ENCODE data around the gene BMAL2.

BMAL2 gene

GRCh38 chr12:27319409-27319808 lies 13.2 kb upstream of the BMAL2 start:
- DNase-seq (ENCODE audit: low read depth in 4 of 4, low spot score in 1 of 4): no peak

GRCh38 chr12:27319848-27320247 lies 12.8 kb upstream of the BMAL2 start:
- DNase-seq (ENCODE audit: low read depth in 4 of 4, low spot score in 1 of 4): no peak

- DNase-seq (ENCODE audit: low read depth in 4 of 4, low spot score in 1 of 4): no peak
Observed at GRCh38 chr12:27324530-27324929, 8.1 kb upstream of the BMAL2 start.

- no peak for DNase-seq (ENCODE audit: low read depth in 4 of 4, low spot score in 1 of 4)
Observed at GRCh38 chr12:27330846-27331245, 1.8 kb upstream of the BMAL2 start.

- peak in 1 of 4 experiments; percentile 11 for DNase-seq (ENCODE audit: low read depth in 4 of 4, low spot score in 1 of 4)
Observed at GRCh38 chr12:27331291-27331926, 1.2 kb upstream of the BMAL2 start.

- no peak for DNase-seq (ENCODE audit: low read depth in 4 of 4, low spot score in 1 of 4)
Observed at GRCh38 chr12:27331927-27332324, 710 bp upstream of the BMAL2 start.

- DNase-seq (ENCODE audit: low read depth in 4 of 4, low spot score in 1 of 4): no peak
Observed at GRCh38 chr12:27332407-27332713, 276 bp upstream of the BMAL2 start.

GRCh38 chr12:27333403-27334009 lies 870 bp downstream of the BMAL2 start:
- peak in 3 of 4 experiments; percentile 7 to 31 (median 28) for DNase-seq (ENCODE audit: low read depth in 4 of 4, low spot score in 1 of 4)

- no peak for DNase-seq (ENCODE audit: low read depth in 4 of 4, low spot score in 1 of 4)
Observed at GRCh38 chr12:27334042-27334720, 1.5 kb downstream of the BMAL2 start.

- DNase-seq (ENCODE audit: low read depth in 4 of 4, low spot score in 1 of 4): no peak
Observed at GRCh38 chr12:27334721-27335082, 2.1 kb downstream of the BMAL2 start.

- DNase-seq (ENCODE audit: low read depth in 4 of 4, low spot score in 1 of 4): no peak
Observed at GRCh38 chr12:27335364-27336281, 3.0 kb downstream of the BMAL2 start.

- DNase-seq (ENCODE audit: low read depth in 4 of 4, low spot score in 1 of 4): no peak
Observed at GRCh38 chr12:27336282-27336653, 3.6 kb downstream of the BMAL2 start.

GRCh38 chr12:27337376-27337775 lies 4.7 kb downstream of the BMAL2 start:
- no peak for DNase-seq (ENCODE audit: low read depth in 4 of 4, low spot score in 1 of 4)

- no peak for DNase-seq (ENCODE audit: low read depth in 4 of 4, low spot score in 1 of 4)
Observed at GRCh38 chr12:27338473-27338872, 5.8 kb downstream of the BMAL2 start.

- DNase-seq (ENCODE audit: low read depth in 4 of 4, low spot score in 1 of 4): no peak
Observed at GRCh38 chr12:27340971-27341370, 8.3 kb downstream of the BMAL2 start.

GRCh38 chr12:27342536-27342935 lies 9.9 kb downstream of the BMAL2 start:
- no peak for DNase-seq (ENCODE audit: low read depth in 4 of 4, low spot score in 1 of 4)

- no peak for DNase-seq (ENCODE audit: low read depth in 4 of 4, low spot score in 1 of 4)
Observed at GRCh38 chr12:27343255-27344000, 10.8 kb downstream of the BMAL2 start.

- no peak for DNase-seq (ENCODE audit: low read depth in 4 of 4, low spot score in 1 of 4)
Observed at GRCh38 chr12:27344246-27344645, 11.6 kb downstream of the BMAL2 start.

- DNase-seq (ENCODE audit: low read depth in 4 of 4, low spot score in 1 of 4): no peak
Observed at GRCh38 chr12:27344760-27345159, 12.1 kb downstream of the BMAL2 start.

- no peak for DNase-seq (ENCODE audit: low read depth in 4 of 4, low spot score in 1 of 4)
Observed at GRCh38 chr12:27345376-27345775, 12.7 kb downstream of the BMAL2 start.

GRCh38 chr12:27347779-27348178 lies 15.1 kb downstream of the BMAL2 start:
- DNase-seq (ENCODE audit: low read depth in 4 of 4, low spot score in 1 of 4): no peak
